ENCODE measurements around the gene SLC4A11. TPM values are rescaled to one million over a fixed set of nuclear protein-coding genes. Genes with fewer than 3 reads are reported as not detected.

Gene SLC4A11
- total RNA-seq, 2 donors from 2014 or later: 3.8 to 12.4 TPM

GRCh38 chr20:3192226-3193015 is 46.6 kb downstream of the SLC4A11 start:
- no peak overlapping the region for H3K4me3 Mint-ChIP-seq

GRCh38 chr20:3190681-3191111 is 48.3 kb downstream of the SLC4A11 start:
- DNase-seq: no peak
- peaks cover 4% of the 10 kb centered on the region for H3K4me1 Mint-ChIP-seq
- Histone ChIP-seq H3K27me3 (ENCODE audit: control insufficient read depth, insufficient read depth, low read length, poor library complexity, severe bottlenecking) (no peaks in the 10 kb centered on the region), H3K4me1 (ENCODE audit: control insufficient read depth, insufficient read depth, low read length) (no peaks in the 10 kb centered on the region), H3K36me3 (ENCODE audit: control insufficient read depth, insufficient read depth, low read length) (peaks cover 58% of the 10 kb centered on the region), H3K4me3 (ENCODE audit: low read length) (no peak overlapping the region), H3K27ac (ENCODE audit: low read depth, low read length) (no peak overlapping the region), H3K9ac (ENCODE audit: extremely low read depth, low read length, poor library complexity, severe bottlenecking) (no peak overlapping the region), H3K9me3 (ENCODE audit: control insufficient read depth, low read length) (no peaks in the 10 kb centered on the region)
- TF ChIP-seq CTCF (conservative IDR thresholded peaks at IDR 0.05): peak; percentile 37
- WGBS, 2 experiments (ENCODE audit: insufficient coverage in 1 of 2, insufficient read length in 1 of 2): 95 to 97% methylated on average over 13 to 14 of the region's 14 CpGs
- no peak overlapping the region for H3K4me3 Mint-ChIP-seq
- H3K9me3 Mint-ChIP-seq: no peaks in the 10 kb centered on the region
- H3K36me3 Mint-ChIP-seq (ENCODE audit: low read depth): peaks cover 46% of the 10 kb centered on the region
- H3K27me3 Mint-ChIP-seq (ENCODE audit: insufficient read depth): no peaks in the 10 kb centered on the region
- H3K27ac Mint-ChIP-seq: no peak overlapping the region

More at GRCh38 chr20:3192226-3193015, 46.6 kb downstream of the SLC4A11 start:
- Histone ChIP-seq H3K9me3 (ENCODE audit: control insufficient read depth, low read length) (no peaks in the 10 kb centered on the region), H3K36me3 (ENCODE audit: control insufficient read depth, insufficient read depth, low read length) (peaks cover 67% of the 10 kb centered on the region), H3K27me3 (ENCODE audit: control insufficient read depth, insufficient read depth, low read length, poor library complexity, severe bottlenecking) (no peaks in the 10 kb centered on the region), H3K9ac (ENCODE audit: extremely low read depth, low read length, poor library complexity, severe bottlenecking) (no peak overlapping the region), H3K27ac (ENCODE audit: low read depth, low read length) (no peak overlapping the region), H3K4me1 (ENCODE audit: control insufficient read depth, insufficient read depth, low read length) (no peaks in the 10 kb centered on the region), H3K4me3 (ENCODE audit: low read length) (no peak overlapping the region)
- Mint-ChIP-seq H3K36me3 (ENCODE audit: low read depth) (peaks cover 59% of the 10 kb centered on the region), H3K4me1 (peaks cover 4% of the 10 kb centered on the region), H3K27ac (peak overlapping the region; percentile 27), H3K27me3 (ENCODE audit: insufficient read depth) (no peaks in the 10 kb centered on the region), H3K9me3 (no peaks in the 10 kb centered on the region)
- no peak for TF ChIP-seq CTCF (conservative IDR thresholded peaks at IDR 0.05)
- DNase-seq: no peak
- 95 to 97% methylated on average over 13 to 18 of the region's 18 CpGs for WGBS, 2 experiments (ENCODE audit: insufficient coverage in 1 of 2, insufficient read length in 1 of 2)

GRCh38 chr20:3189561-3190131 is 49.3 kb downstream of the SLC4A11 start:
- WGBS, 2 experiments (ENCODE audit: insufficient coverage in 1 of 2, insufficient read length in 1 of 2): 97 to 100% methylated on average over 1 to 4 of the region's 4 CpGs
- Histone ChIP-seq H3K27me3 (ENCODE audit: control insufficient read depth, insufficient read depth, low read length, poor library complexity, severe bottlenecking) (no peaks in the 10 kb centered on the region), H3K36me3 (ENCODE audit: control insufficient read depth, insufficient read depth, low read length) (peaks cover 48% of the 10 kb centered on the region), H3K9me3 (ENCODE audit: control insufficient read depth, low read length) (no peaks in the 10 kb centered on the region), H3K9ac (ENCODE audit: extremely low read depth, low read length, poor library complexity, severe bottlenecking) (no peak overlapping the region), H3K4me1 (ENCODE audit: control insufficient read depth, insufficient read depth, low read length) (no peaks in the 10 kb centered on the region), H3K4me3 (ENCODE audit: low read length) (no peak overlapping the region), H3K27ac (ENCODE audit: low read depth, low read length) (no peak overlapping the region)
- TF ChIP-seq CTCF (conservative IDR thresholded peaks at IDR 0.05): no peak
- Mint-ChIP-seq H3K4me1 (peaks cover 4% of the 10 kb centered on the region), H3K27ac (no peak overlapping the region), H3K27me3 (ENCODE audit: insufficient read depth) (no peaks in the 10 kb centered on the region), H3K36me3 (ENCODE audit: low read depth) (peaks cover 39% of the 10 kb centered on the region), H3K4me3 (no peak overlapping the region), H3K9me3 (no peaks in the 10 kb centered on the region)
- no peak for DNase-seq

Data from endodermal cell (in vitro differentiated cells).